ENCODE data around the gene GDE1.

GDE1 gene

DNA sequence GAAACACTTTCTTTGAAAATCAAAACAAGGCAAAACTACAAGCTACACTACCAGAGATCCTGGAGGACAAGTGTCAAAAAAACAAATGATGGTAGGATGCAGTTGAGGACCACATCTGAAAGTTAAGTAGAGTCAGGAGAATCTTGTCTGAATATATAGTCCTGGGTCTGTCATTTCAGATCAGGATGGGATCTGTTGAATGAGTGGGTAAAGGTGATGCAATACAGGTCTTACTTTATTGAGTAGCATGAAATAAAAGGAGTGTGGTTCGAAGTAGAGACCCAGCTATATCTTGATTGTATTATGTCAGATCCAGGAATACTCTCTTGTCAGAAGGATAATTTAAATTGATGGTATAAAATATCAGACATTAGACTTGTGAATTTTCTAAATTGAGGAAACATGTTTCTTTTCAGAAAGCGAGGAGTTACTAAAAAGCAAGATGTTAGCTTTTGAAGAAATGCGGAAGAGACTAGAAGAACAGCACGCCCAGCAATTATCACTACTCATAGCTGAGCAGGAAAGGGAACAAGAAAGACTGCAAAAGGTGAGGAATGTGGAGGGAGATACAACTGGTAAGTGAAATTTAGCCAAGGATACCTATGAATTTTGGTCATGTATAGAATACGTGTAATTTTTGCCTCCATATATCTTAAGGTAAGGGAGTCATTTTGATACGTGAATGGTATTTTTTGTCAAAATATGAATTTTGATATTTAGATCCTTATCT is 18.5 kb upstream of the GDE1 start:
- no peaks in the 10 kb centered on the region for H3K27me3 ChIP-seq (ENCODE audit: low read length)
- H3K9me3 ChIP-seq (ENCODE audit: insufficient read depth, low read length): no peaks in the 10 kb centered on the region
- H3K79me2 ChIP-seq (ENCODE audit: insufficient read depth, low read length): no peaks in the 10 kb centered on the region
- H4K20me1 ChIP-seq (ENCODE audit: low read depth, low read length): no peaks in the 10 kb centered on the region
- no peak overlapping the region for H3K9ac ChIP-seq (ENCODE audit: low read length)
- H3K4me3 ChIP-seq (ENCODE audit: insufficient read depth, low read length, poor library complexity, severe bottlenecking): no peak overlapping the region
- peaks cover 26% of the 10 kb centered on the region for H3K36me3 ChIP-seq (ENCODE audit: low read length)
- no peak overlapping the region for H2AFZ ChIP-seq (ENCODE audit: low read depth, low read length, severe bottlenecking)
- TF ChIP-seq, protein P1, sequence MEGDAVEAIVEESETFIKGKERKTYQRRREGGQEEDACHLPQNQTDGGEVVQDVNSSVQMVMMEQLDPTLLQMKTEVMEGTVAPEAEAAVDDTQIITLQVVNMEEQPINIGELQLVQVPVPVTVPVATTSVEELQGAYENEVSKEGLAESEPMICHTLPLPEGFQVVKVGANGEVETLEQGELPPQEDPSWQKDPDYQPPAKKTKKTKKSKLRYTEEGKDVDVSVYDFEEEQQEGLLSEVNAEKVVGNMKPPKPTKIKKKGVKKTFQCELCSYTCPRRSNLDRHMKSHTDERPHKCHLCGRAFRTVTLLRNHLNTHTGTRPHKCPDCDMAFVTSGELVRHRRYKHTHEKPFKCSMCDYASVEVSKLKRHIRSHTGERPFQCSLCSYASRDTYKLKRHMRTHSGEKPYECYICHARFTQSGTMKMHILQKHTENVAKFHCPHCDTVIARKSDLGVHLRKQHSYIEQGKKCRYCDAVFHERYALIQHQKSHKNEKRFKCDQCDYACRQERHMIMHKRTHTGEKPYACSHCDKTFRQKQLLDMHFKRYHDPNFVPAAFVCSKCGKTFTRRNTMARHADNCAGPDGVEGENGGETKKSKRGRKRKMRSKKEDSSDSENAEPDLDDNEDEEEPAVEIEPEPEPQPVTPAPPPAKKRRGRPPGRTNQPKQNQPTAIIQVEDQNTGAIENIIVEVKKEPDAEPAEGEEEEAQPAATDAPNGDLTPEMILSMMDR (IDR thresholded peaks at IDR 0.05; ENCODE audit: insufficient read depth, low read length, poor library complexity, severe bottlenecking): no peak
- no peak for TF ChIP-seq EZH2phosphoT487 (conservative IDR thresholded peaks at IDR 0.05; ENCODE audit: low read length)
- H3F3A ChIP-seq (ENCODE audit: insufficient read depth): no peaks in the 10 kb centered on the region
- no peaks in the 10 kb centered on the region for H3K9me2 ChIP-seq (replicated peaks; ENCODE audit: insufficient read depth, low read length)
- no peak overlapping the region for H3K27ac ChIP-seq (ENCODE audit: low read depth, low read length)
- H3K4me2 ChIP-seq (ENCODE audit: low read depth, low read length, poor library complexity, severe bottlenecking): no peak overlapping the region

GRCh38 chr16:19532601-19533000 is 10.7 kb upstream of the GDE1 start:
- no peaks in the 10 kb centered on the region for H4K20me1 ChIP-seq (ENCODE audit: low read depth, low read length)
- no peaks in the 10 kb centered on the region for H3K9me2 ChIP-seq (replicated peaks; ENCODE audit: insufficient read depth, low read length)
- no peak overlapping the region for H3K4me2 ChIP-seq (ENCODE audit: low read depth, low read length, poor library complexity, severe bottlenecking)
- H3K27me3 ChIP-seq (ENCODE audit: low read length): no peaks in the 10 kb centered on the region
- H2AFZ ChIP-seq (ENCODE audit: low read depth, low read length, severe bottlenecking): no peak overlapping the region
- H3K4me3 ChIP-seq (ENCODE audit: insufficient read depth, low read length, poor library complexity, severe bottlenecking): no peak overlapping the region
- H3K36me3 ChIP-seq (ENCODE audit: low read length): peaks cover 39% of the 10 kb centered on the region
- no peak overlapping the region for H3K9ac ChIP-seq (ENCODE audit: low read length)
- no peaks in the 10 kb centered on the region for H3F3A ChIP-seq (ENCODE audit: insufficient read depth)
- no peak overlapping the region for H3K27ac ChIP-seq (ENCODE audit: low read depth, low read length)
- H3K9me3 ChIP-seq (ENCODE audit: insufficient read depth, low read length): no peaks in the 10 kb centered on the region
- 0 out of 2 replicates have a peak, but pooled peaks cover 4% of the 10 kb centered on the region for H3K79me2 ChIP-seq (ENCODE audit: insufficient read depth, low read length)
- TF ChIP-seq EZH2phosphoT487 (conservative IDR thresholded peaks at IDR 0.05; ENCODE audit: low read length): no peak
- TF ChIP-seq, protein P1 (IDR thresholded peaks at IDR 0.05; ENCODE audit: insufficient read depth, low read length, poor library complexity, severe bottlenecking): no peak

- Histone ChIP-seq H3K79me2 (ENCODE audit: insufficient read depth, low read length) (peaks cover 25% of the 10 kb centered on the region), H2AFZ (ENCODE audit: low read depth, low read length, severe bottlenecking) (no peak overlapping the region), H3K9me3 (ENCODE audit: insufficient read depth, low read length) (no peaks in the 10 kb centered on the region), H4K20me1 (ENCODE audit: low read depth, low read length) (no peaks in the 10 kb centered on the region), H3K36me3 (ENCODE audit: low read length) (peaks cover 24% of the 10 kb centered on the region), H3K4me3 (ENCODE audit: insufficient read depth, low read length, poor library complexity, severe bottlenecking) (no peak overlapping the region), H3K4me2 (ENCODE audit: low read depth, low read length, poor library complexity, severe bottlenecking) (no peak overlapping the region), H3K27me3 (ENCODE audit: low read length) (no peaks in the 10 kb centered on the region), H3F3A (ENCODE audit: insufficient read depth) (no peaks in the 10 kb centered on the region), H3K9me2 (replicated peaks; ENCODE audit: insufficient read depth, low read length) (no peaks in the 10 kb centered on the region), H3K9ac (ENCODE audit: low read length) (no peak overlapping the region), H3K27ac (ENCODE audit: low read depth, low read length) (no peak overlapping the region)
- TF ChIP-seq EZH2phosphoT487 (conservative IDR thresholded peaks at IDR 0.05; ENCODE audit: low read length): no peak
- TF ChIP-seq, protein P1 (IDR thresholded peaks at IDR 0.05; ENCODE audit: insufficient read depth, low read length, poor library complexity, severe bottlenecking): no peak
Measured at GRCh38 chr16:19528666-19529065, 6.8 kb upstream of the GDE1 start.

All from SU-DHL-6 (cell line).